ENCODE data around the gene MZT1.

DNA sequence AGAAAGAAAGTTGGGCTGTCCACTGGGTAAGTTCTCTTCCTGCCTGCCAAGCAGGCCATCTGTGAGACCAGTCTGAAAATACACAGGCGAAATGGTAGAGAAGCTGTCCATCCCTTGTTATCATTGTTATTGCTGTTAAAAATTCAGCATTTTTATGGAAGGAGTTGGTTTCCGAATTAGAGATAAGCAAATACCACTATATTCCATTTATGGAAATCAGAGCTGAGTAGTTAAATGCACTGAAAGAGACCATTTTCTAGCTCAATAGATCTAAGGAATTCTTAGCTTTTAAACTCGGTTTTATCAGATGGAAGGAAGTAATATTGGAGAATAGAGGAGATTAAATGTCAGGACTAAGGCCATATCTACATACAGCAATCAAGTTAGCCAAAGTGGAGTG lies 40.7 kb downstream of the MZT1 start:
- TF ChIP-seq EZH2 (IDR thresholded peaks at IDR 0.05; ENCODE audit: borderline replicate concordance, low read depth, low read length, poor library complexity, severe bottlenecking) (no peak), CTCF (conservative IDR thresholded peaks at IDR 0.05; ENCODE audit: low read depth, low read length) (no peak)

Measured in A673 (cell line).